Measurements from ENCODE around the gene NKX2-2. TPM values are rescaled to one million over a fixed set of nuclear protein-coding genes. Genes with fewer than 3 reads are reported as not detected.

Gene NKX2-2
- total and polyA plus RNA-seq, 2 of the 8 experiments (the other 6 are each of a cell fraction or from before 2014, with no cell fraction given) = not detected

DNA sequence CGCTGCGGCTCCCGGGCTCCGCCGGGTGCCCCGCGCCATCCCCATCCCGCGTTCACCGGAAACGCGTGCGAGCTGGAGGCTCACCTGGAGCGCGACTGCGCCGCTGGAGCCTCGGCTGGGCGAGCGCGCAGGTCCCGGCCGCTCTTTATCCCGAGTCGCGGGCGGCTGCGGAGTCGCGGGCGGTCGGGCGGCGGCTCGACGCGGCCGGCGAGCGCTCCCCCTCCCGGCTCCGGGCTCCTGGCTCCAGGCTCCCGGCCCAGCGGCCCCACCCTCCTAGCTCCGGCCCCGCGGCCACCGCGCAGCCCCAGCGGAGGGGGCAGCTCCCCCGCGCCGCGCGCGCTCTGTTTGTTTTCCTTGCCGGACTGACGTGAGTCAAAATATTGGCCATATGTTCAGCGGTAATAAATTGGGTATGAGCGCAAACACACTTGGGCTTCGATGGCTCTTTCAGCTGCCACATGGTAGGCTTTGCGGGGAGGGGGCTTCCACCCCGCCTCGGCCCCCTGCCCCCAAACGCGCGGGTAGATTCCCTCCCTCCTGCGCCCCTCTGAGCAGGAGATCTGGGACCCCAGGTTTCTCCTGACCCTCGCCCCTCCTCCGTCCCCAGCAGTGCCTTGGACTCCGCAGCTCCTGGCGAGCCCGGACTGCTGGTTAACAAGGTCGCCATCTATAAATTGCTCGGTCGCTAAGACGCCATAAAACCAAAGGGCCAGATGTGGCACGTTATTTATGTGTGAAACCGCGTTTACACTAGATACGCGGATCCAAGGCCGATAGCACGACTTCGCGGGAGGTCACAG is 8.8 kb upstream of the NKX2-2 start (continued):
- TF ChIP-seq RAD21 (IDR thresholded peaks at IDR 0.05 in 1 of 2, conservative IDR thresholded peaks at IDR 0.05 in 1 of 2; ENCODE audit: low read depth in 2 of 2, low read length in 2 of 2) (no peak), E2F6 (IDR thresholded peaks at IDR 0.05) (peak; percentile 8; the same call in 1 of the 2 replicates), EGR1 (IDR thresholded peaks at IDR 0.05; ENCODE audit: borderline replicate concordance, low read depth, low read length) (peak; percentile 0; the same call in 1 of the 2 replicates), CHD1 (IDR thresholded peaks at IDR 0.05; ENCODE audit: low read depth, low read length) (no peak), SUZ12 (IDR thresholded peaks at IDR 0.05; ENCODE audit: low read length) (peak; percentile 63), CHD2 (IDR thresholded peaks at IDR 0.05; ENCODE audit: low read length) (no peak), TAF1 (IDR thresholded peaks at IDR 0.05; ENCODE audit: low read depth, low read length) (no peak), SAP30 (IDR thresholded peaks at IDR 0.05; ENCODE audit: insufficient read depth, insufficient replicate concordance, low read length) (no peak), HDAC2 (IDR thresholded peaks at IDR 0.05; ENCODE audit: borderline replicate concordance in 1 of 2, low read depth in 2 of 2, low read length in 2 of 2) (no peak)
